CD4-positive, alpha-beta T cell treated with Interleukin-4 for 1 hour (primary cell): ENCODE results near the gene HSPB6.
A peak's percentile ranks its signal among the peaks of the same experiment; 100 is the strongest.

Source experiments
- DNase-seq, 2 donors: peaks; one replicate each; pipeline ENCODE4 v3.0.0-alpha.2; 2020 to 2022

HSPB6 gene

DNA sequence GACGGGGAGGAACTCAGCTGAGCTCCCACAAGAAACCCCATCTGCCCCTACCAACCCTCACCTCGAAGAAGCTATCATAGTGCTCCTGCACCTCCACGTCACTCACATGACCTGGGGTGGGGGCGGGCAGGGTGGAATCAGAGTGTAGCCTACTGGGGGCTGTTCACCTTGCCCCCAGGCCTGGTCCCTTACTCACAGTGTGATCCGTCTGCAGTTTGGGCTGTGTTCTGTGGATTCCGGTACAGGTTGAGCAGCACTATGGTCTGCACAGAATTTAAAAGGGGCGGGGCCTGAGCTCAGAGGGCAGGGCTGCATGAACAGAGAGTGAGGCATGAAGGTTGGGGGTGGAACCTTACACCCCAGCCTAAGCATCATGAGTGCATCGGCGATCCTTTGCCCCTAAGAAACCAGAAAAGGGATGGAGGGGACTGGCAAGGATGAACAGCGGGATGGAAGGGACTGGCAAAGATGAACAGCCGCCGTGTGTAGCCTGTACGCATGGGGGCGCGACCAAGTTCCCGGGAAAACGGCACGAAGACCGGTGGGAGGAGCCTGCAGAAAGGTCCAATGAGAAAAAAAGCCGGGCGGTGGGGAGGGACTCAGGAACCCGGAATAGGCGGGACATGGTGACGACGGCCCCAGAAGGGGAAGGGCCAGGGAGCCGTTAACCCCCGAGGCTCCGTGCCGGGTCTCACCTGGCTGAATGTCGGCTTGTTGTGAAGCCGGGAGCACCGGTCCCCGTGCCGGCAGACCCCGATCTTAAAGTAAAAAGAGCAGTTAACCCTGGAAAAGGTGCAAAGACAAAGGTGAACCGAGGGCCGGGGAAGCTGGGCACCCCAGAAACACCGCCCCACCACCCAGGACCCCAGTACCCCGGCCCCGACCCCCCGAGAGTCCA lies 12.2 kb downstream of the HSPB6 start:
- peak; percentile 97 for DNase-seq

DNA sequence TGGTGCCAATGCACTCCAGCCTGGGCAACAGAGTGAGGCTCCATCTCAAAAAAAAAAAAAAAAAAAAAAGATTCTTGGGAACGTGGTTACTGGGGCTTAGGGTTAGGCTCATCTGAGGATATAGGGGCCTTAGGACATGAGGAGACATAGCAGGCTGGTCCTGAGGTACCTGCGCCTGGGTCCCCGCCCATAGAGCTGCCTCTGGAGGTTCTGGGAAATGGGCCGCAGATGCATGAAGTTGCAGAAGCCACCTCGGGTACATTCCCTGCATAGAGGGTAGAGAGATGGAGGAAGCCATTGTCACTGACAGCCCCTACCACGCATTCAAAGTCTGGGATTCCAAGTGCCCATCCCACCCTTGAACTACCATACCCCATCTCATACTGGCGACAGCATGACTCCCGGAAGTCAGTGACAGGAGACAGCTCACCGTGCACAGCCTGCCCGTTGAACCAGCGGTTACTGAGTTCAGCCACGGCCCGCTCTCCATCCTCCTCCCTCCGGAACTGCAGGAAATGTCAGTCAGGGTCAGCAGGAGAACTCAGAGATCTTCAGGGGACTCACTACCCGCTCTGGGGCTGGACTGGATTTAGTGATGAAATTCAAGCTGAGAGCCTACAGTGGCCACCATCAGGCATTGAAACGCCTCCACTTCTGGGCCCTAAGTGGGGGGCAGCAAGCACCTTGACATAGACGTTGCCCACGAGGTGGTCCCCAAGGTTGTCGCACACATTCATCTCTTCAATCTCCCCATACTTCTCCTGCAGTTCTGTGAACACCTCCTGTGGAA lies 13.0 kb downstream of the HSPB6 start:
- DNase-seq, result no peak

DNA sequence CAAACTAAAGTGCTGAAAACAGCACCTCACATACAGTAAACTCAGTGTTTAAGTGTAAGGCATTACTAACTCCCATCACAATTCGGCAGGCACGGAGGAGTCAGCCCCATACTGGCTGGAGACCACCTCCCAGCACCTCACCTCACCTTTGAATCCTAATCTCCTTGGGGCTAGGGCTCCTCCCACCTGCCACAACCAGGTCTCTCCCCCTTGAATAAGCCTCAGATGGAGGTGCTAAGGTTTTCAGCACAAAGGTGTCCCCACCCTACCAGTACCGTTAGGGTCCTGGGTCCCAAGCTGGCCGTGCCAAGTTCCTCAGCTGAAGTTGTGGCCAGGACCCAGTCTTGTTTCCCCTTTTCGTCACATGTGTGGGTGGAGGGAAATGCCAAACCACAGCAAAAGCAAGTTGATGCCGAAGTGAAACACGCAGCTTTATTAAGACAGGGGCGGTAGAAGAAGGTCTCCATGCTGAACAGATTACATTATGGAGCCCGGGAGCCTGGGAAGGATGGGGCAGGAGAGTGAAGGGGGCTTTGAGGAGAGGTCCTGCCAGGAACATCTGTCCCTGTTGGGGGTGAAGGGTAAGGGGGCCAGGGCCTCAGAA lies 14.6 kb downstream of the HSPB6 start, which contains the start of gene IGFLR1:
Gene IGFLR1, minus strand, starts transcription at position 332 of the 604 bp plus-strand sequence. CDS start 1,272 bp downstream, outside the sequence.
- peak; percentile 79 to 82 for DNase-seq

- no peak for DNase-seq
Measured at GRCh38 chr19:35741203-35741515, 15.7 kb downstream of the HSPB6 start.

DNA sequence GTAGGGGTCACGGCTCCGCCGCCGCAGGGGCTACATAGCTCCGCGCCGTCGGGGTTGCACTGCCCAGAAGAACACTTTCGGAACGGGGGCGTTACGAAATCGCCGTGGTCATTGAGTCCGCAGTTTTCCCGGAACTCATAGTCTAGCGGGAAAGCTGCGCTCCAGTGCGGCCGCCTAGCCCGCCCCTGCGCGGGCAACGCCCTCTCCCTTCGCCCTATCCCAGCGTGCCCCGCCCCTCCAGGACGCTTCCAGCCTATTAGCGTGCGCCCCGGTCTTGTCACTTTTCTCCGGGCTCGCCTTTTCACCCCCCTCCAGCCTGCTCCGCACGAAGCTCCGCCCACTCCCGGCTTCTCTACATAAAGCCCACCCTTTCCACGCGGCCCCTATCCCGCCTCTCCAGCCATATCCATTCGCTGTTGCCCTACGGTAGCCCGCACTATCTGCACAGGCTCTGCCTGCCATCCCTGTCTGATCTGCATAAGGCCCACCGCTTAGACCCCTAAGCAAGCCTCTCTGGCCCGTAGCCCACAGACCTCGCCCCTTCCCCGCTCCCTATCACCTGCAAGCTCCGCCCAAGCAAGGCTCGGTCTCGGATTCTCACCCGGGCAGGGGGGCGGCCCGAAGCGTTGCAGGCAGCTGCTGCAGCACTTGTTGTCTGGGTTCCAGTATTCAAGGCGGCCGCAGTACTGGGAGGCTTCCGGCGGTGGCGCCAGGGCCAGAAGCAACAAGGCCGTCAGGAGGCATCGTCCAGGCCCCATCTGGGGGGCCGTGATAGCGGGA lies 16.2 kb downstream of the HSPB6 start:
- DNase-seq, result peak; percentile 95

- no peak for DNase-seq
Measured at GRCh38 chr19:35740108-35740422, 16.8 kb downstream of the HSPB6 start.

DNA sequence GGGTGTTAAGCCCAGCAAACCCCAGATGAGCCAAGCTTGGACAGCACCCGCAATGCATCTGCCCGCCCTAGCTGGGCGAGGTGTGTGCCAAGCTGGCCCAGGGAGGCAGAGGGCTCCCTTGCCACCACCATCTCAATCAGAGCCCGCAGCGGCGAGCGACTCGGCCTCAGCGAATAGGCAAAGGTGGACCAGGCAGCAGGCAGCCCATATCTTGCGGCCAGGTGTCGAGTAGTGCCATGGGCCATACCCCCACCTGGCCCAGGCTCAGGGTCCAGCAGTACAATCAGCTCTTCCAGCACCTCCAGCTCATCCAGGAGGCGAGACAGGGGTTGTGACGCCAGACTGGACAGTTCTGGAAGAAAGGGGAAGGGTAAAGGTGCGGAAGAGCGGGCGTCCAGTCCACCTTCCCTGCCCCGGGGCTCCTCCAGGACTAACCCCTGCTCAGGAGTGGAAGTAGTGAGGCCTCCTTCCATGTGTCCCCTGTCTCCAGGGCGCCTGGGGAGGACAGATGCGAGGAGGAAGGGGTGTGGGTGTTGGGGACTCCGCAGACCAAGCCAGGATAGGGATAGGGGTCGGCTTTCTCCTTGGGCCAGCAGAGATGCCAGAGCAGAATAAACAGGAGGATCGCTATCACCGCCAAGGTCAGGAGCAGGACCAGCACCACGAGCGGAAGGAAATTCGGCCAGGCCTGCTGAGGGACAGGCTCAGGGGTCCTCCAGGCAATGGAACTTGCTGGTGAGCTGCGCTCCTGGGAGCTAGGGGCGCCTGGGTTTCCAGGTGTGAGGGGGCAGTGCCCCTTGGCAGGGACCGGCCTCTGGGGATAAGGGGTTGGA lies 17.3 kb downstream of the HSPB6 start:
- DNase-seq, result no peak

GRCh38 chr19:35738887-35739229 lies 18.0 kb downstream of the HSPB6 start:
- DNase-seq, result no peak

DNA sequence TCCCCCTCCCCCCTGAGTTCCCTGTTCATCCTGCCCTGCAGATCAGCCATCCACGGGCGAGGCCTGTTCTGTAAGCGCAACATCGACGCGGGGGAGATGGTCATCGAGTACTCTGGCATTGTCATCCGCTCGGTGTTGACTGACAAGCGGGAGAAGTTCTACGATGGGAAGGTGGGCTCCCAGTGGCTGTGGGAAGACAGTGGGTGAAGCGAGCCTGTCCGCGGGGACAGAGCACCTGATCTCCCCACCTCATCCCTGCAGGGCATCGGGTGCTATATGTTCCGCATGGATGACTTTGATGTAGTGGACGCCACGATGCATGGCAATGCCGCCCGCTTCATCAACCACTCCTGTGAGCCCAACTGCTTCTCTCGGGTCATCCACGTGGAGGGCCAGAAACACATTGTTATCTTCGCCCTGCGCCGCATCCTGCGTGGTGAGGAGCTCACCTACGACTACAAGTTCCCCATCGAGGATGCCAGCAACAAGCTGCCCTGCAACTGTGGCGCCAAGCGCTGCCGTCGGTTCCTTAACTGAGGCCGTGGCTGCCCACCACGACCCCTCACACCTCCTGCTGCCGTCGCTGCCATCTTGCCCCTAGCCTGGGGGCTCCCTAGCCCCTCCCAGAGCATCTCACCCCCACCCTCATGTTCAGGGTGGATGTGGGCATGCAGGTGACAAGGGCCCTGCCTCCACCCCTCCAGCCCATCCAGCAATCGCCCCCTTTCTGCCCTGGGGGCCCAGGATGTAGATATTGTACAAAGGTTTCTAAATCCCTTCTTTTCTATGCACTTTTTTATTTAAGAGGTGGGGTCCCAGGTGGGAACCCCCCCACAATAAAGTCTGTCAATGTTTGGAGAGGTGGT lies 18.6 kb downstream of the HSPB6 start:
- DNase-seq, result no peak

DNA sequence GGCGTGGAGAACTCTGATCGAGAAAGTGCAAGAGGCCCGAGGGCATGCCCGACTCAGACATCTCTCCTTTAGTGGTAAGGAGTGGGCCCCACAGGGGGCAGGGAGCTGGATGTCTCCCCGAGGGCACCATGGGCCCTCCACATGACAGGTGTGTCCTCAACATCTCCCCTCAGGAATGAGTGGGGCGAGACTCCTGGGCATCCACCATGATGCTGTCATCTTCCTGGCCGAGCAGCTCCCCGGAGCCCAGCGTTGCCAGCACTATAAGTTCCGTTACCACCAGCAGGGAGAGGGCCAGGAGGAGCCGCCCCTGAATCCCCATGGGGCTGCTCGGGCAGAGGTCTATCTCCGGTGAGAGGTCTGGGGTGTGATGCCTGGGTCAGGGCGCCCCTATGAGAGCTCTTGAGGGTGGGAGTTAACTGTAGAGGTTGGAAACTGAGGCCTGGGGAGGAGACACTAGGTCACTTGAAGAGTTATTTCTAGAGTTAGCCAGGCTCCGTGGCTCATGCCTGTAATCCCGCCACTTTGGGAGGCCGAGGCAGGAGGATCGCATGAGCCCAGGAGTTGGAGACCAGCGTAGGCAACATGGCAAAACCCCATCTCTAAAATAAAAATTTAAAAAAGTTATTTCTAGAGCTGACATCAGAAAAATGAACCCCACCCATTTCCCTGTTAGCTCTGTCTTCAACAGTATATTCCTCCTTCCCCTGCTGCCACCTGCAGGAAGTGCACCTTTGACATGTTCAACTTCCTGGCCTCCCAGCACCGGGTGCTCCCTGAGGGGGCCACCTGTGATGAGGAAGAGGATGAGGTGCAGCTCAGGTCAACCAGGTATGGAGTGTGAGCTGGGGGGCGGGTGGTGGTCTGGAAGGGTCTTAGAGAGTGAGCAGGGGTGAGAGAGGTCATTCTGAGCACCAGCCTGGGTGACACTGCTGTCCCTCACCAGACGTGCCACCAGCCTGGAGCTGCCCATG lies 19.6 kb downstream of the HSPB6 start:
- DNase-seq, result peak in 1 of 2 donors; percentile 41

- DNase-seq, result no peak
Measured at GRCh38 chr19:35734889-35735288, 21.9 kb downstream of the HSPB6 start.

DNA sequence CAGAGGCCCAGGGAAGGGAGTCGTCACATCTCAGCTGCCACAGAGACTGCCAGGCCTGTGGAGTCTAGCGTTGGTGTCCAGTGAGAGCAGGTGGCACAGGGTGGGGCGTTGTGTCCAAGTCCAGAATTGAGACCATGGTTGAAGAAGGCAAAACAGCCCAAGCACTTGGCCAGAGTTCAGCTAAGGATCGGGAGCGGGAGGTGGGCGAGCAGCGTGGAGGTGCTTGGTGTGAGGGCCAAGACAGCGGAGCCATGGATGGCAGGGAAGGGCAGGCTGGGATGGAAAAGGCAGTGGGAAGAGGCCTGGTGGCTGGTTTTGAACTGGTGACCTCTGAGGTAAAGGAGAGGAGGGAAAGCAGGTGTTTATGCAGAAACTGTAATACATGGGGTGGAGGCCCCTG lies 22.6 kb downstream of the HSPB6 start:
- no peak for DNase-seq

DNA sequence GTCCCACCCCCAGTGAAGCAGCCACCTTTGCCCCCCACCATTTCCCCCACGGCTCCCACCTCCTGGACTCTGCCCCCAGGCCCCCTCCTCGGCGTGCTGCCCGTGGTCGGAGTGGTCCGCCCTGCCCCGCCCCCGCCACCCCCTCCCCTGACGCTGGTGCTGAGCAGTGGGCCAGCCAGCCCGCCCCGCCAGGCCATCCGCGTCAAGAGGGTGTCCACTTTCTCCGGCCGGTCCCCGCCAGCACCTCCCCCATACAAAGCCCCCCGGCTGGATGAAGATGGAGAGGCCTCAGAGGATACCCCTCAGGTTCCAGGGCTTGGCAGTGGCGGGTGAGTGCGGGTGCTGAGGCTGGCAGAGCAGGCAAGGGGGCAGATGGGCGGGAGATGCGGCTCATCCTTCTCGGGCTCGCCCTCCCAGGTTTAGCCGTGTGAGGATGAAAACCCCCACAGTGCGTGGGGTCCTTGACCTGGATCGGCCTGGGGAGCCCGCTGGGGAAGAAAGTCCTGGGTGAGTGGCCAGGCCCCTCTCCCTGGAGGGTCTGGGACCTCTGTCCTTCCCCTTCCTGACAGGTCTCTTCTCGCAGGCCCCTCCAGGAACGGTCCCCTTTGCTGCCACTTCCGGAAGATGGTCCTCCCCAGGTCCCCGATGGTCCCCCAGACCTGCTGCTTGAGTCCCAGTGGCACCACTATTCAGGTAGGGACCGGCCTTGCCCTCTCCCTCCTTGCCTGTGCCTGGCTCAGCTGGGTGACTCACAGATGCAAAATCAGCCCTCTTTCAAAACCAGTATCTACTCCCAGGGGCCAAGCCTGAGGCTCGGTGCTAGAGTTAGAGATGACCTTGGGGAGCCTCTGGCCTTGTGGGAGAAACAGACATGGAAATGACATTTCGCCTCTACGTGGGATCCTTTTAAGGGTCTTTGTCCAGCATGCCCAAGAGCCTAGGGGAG lies 23.4 kb downstream of the HSPB6 start:
- no peak for DNase-seq

DNA sequence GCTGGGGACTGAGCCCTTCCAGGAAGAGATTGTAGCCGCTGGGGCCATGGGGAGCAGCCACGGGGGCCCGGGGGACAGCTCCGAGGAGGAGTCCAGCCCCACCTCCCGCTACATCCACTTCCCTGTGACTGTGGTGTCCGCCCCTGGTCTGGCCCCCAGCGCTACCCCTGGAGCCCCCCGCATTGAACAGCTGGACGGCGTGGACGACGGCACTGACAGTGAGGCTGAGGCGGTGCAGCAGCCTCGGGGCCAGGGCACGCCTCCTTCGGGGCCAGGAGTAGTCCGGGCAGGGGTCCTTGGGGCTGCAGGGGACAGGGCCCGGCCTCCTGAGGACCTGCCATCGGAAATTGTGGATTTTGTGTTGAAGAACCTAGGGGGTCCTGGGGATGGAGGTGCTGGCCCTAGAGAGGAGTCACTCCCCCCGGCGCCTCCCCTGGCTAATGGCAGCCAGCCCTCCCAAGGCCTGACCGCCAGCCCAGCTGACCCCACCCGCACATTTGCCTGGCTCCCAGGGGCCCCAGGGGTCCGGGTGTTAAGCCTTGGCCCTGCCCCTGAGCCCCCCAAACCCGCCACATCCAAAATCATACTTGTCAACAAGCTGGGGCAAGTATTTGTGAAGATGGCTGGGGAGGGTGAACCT lies 24.2 kb downstream of the HSPB6 start:
- no peak for DNase-seq

DNA sequence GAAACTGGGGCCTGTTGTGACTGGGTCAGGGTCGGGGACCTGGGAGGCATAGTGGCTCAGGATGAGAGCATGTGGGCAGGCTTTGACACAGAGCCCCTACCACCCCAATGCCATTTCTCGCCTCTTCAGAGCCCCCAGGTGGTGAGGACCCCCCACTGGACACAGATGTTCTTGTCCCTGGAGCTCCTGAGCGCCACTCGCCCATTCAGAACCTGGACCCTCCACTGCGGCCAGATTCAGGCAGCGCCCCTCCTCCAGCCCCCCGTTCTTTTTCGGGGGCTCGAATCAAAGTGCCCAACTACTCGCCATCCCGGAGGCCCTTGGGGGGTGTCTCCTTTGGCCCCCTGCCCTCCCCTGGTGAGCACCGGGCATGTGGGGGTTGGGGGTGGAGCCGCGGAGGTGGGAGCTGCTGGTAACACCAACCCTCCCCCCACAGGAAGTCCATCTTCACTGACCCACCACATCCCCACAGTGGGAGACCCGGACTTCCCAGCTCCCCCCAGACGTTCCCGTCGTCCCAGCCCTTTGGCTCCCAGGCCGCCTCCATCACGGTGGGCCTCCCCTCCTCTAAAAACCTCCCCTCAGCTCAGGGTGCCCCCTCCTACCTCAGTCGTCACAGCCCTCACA lies 24.9 kb downstream of the HSPB6 start:
- no peak for DNase-seq

DNA sequence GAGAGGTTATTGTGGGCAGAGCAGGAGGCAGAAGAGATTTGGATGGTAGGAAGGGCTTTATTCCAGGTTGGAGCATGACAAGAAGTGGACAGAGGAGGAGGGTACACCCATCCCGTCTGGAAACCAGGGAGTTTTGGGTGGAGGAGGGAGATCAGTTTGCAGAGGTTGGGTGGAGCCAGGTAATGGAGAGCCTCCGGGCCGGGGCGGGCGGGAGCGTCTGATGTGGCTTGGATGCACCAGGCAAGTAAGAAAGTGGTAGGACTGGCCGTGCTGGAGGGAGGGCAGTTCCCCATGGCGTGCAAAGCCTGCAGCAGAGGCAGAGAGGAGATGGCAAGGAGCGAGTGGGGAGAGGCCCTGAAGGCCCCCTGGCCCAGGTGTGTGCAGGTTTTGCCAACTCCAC lies 25.5 kb downstream of the HSPB6 start:
- no peak for DNase-seq

DNA sequence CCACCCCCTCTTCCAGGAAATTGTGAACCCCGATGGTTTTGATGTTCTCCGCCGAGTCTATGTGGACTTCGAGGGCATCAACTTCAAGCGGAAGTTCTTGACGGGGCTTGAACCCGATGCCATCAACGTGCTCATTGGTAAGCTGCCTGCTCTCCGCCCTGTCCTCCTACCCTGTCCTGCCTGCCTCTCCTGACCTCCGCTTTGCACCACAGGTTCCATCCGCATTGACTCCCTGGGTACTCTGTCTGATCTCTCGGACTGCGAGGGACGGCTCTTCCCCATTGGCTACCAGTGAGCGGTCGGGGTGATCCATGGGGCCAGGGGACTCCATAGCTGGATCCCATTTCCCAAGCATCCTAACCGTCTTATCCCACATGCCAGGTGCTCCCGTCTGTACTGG lies 26.5 kb downstream of the HSPB6 start:
- DNase-seq, result no peak

- no peak for DNase-seq
Measured at GRCh38 chr19:35729763-35730162, 27.1 kb downstream of the HSPB6 start.
